ENCODE results near the gene ANTXR1. TPM values are rescaled to one million over a fixed set of nuclear protein-coding genes. Genes with fewer than 3 reads are reported as not detected.

The ANTXR1 gene
- polyA plus RNA-seq, 6 donors from 2014 or later: not detected

- no peak for ATAC-seq (ENCODE audit: low read depth in 2 of 2)
- H3K36me3 Mint-ChIP-seq: no peaks in the 10 kb centered on the region
- peaks cover 0 to 2% (median 0%) of the 10 kb centered on the region in 7 donors for H3K9me3 Mint-ChIP-seq
Observed at GRCh38 chr2:69054431-69054830, 41.5 kb downstream of the ANTXR1 start.

GRCh38 chr2:69055688-69056470, 42.9 kb downstream of the ANTXR1 start:
- ATAC-seq (ENCODE audit: low read depth in 2 of 2) (no peak), DNase-seq (no peak)
- peaks cover 33 to 50% (median 42%) of the 10 kb centered on the region in 3 donors for H3K27me3 Mint-ChIP-seq
- H3K4me3 Mint-ChIP-seq: no peak overlapping the region
- no peak overlapping the region for H3K27ac Mint-ChIP-seq
- no peaks in the 10 kb centered on the region for H3K4me1 Mint-ChIP-seq
- no peaks in the 10 kb centered on the region for H3K36me3 Mint-ChIP-seq
- peaks cover 0 to 2% (median 0%) of the 10 kb centered on the region in 7 donors for H3K9me3 Mint-ChIP-seq

More at GRCh38 chr2:69054431-69054830, 41.5 kb downstream of the ANTXR1 start:
- no peak for DNase-seq
- Mint-ChIP-seq H3K27ac (no peak overlapping the region), H3K4me3 (no peak overlapping the region), H3K4me1 (no peaks in the 10 kb centered on the region), H3K27me3 (peaks cover 25 to 43% (median 35%) of the 10 kb centered on the region in 3 donors)

GRCh38 chr2:69057660-69058059, 44.7 kb downstream of the ANTXR1 start:
- H3K27me3 Mint-ChIP-seq: peaks cover 45 to 60% (median 50%) of the 10 kb centered on the region in 3 donors
- no peaks in the 10 kb centered on the region for H3K36me3 Mint-ChIP-seq
- no peak overlapping the region for H3K27ac Mint-ChIP-seq
- ATAC-seq (ENCODE audit: low read depth in 2 of 2): no peak
- DNase-seq: no peak
- no peak overlapping the region for H3K4me3 Mint-ChIP-seq
- H3K9me3 Mint-ChIP-seq: peaks cover 0 to 10% (median 2%) of the 10 kb centered on the region in 7 donors
- no peaks in the 10 kb centered on the region for H3K4me1 Mint-ChIP-seq

- Mint-ChIP-seq H3K9me3 (peaks cover 0 to 30% (median 4%) of the 10 kb centered on the region in 7 donors), H3K4me1 (no peaks in the 10 kb centered on the region), H3K27ac (no peak overlapping the region), H3K27me3 (peaks cover 37 to 51% (median 46%) of the 10 kb centered on the region in 3 donors), H3K36me3 (no peaks in the 10 kb centered on the region), H3K4me3 (no peak overlapping the region)
- no peak for ATAC-seq (ENCODE audit: low read depth in 2 of 2)
- DNase-seq: no peak
Observed at GRCh38 chr2:69059731-69060290, 46.8 kb downstream of the ANTXR1 start.

GRCh38 chr2:69060938-69061501, 48.0 kb downstream of the ANTXR1 start:
- Mint-ChIP-seq H3K4me1 (no peaks in the 10 kb centered on the region), H3K27ac (no peak overlapping the region), H3K4me3 (no peak overlapping the region), H3K27me3 (peaks cover 38 to 55% (median 41%) of the 10 kb centered on the region in 3 donors), H3K36me3 (no peaks in the 10 kb centered on the region), H3K9me3 (peaks cover 0 to 31% (median 4%) of the 10 kb centered on the region in 7 donors)
- no peak for DNase-seq
- ATAC-seq (ENCODE audit: low read depth in 2 of 2): no peak

DNA sequence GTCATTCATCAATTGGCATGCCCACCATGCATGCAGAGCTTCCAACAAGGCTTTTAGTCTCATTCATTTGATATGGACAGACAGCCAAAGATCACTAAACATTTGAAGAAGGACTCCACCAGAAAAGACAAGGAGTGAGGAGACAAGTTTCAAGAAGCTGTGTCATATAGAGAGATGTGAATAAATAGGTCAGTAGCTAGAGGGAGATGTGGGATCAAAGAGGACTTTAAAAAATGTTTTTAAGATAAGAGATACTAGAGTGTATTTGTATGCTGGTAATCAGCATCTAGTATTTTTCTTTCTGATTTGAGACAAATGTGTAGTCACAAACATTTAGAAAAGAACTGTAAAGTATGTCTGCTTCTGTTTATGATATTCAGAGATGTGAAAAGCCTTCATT, 48.5 kb downstream of the ANTXR1 start:
- DNase-seq (no peak), ATAC-seq (ENCODE audit: low read depth in 2 of 2) (no peak)
- Mint-ChIP-seq H3K27me3 (peaks cover 36 to 57% (median 38%) of the 10 kb centered on the region in 3 donors), H3K27ac (no peak overlapping the region), H3K9me3 (peaks cover 0 to 31% (median 4%) of the 10 kb centered on the region in 7 donors), H3K36me3 (no peaks in the 10 kb centered on the region), H3K4me1 (no peaks in the 10 kb centered on the region), H3K4me3 (no peak overlapping the region)

DNA sequence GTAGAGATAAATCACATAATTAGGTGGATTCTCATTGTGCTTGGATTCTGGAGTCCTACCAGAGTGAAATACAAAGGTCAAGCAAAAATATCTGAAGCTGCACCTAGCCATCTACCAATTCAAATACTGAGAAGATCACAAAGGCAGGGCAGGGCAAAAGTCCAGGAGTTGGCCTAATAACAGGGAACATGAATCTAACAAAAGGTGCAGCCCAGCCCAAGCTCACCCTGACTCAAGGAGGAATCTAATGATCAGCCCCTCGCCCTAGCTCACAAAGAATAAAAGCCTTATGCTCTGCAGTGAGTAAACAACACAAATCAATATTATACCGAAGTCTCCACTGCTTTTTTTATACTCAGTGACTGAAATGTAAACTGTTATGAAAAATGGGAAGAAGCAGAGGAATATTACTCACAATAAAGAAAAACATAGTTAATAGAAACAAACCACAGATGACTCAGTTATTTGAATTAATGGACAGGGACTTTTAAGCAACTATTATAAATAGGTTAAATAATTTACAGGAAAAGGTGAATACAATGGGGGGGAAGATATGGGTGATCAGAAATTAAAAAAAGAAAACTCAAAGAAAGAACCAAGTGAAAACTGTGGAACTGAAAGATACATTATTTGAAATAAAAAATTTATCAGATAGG, 49.5 kb downstream of the ANTXR1 start:
- H3K27ac Mint-ChIP-seq: peak overlapping the region in 1 of 6 donors; percentile 56
- peaks cover 36 to 65% (median 37%) of the 10 kb centered on the region in 3 donors for H3K27me3 Mint-ChIP-seq
- H3K9me3 Mint-ChIP-seq: peaks cover 0 to 31% (median 4%) of the 10 kb centered on the region in 7 donors
- H3K4me3 Mint-ChIP-seq: no peak overlapping the region
- H3K4me1 Mint-ChIP-seq: no peaks in the 10 kb centered on the region
- ATAC-seq (ENCODE audit: low read depth in 2 of 2): no peak
- no peaks in the 10 kb centered on the region for H3K36me3 Mint-ChIP-seq
- no peak for DNase-seq

DNA sequence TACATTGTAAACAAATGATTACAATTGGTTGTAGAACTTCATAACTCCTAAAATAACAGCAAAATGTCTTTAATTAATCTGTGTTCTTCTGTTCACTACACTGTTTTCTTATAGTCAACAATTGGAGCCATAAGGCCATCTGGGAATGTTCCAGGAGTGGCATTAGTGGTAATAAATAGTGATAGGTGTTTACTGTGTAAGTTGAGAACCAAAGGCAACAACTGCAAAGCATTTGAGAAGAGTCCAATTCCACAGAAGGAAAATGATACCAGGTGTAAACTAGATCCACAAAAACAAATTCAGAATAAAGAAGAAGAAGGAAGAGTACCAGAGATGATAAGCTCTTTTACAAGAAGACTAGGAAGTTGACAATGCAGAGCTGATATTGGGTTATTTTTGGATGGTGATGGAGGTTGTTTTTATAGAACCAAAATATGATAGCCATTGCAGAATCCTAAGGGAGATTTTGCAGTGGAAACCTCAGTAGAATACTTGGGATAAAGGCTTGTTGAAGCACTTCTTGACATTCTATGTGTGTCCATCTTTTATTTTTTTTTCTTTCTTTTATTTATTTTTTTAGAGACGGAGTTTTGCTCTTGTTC, 52.9 kb downstream of the ANTXR1 start:
- Mint-ChIP-seq H3K9me3 (peaks cover 0 to 31% (median 5%) of the 10 kb centered on the region in 7 donors), H3K27ac (no peak overlapping the region), H3K36me3 (no peaks in the 10 kb centered on the region), H3K4me3 (no peak overlapping the region), H3K4me1 (no peaks in the 10 kb centered on the region), H3K27me3 (peaks cover 19 to 42% (median 32%) of the 10 kb centered on the region in 3 donors)
- DNase-seq: no peak
- no peak for ATAC-seq (ENCODE audit: low read depth in 2 of 2)

DNA sequence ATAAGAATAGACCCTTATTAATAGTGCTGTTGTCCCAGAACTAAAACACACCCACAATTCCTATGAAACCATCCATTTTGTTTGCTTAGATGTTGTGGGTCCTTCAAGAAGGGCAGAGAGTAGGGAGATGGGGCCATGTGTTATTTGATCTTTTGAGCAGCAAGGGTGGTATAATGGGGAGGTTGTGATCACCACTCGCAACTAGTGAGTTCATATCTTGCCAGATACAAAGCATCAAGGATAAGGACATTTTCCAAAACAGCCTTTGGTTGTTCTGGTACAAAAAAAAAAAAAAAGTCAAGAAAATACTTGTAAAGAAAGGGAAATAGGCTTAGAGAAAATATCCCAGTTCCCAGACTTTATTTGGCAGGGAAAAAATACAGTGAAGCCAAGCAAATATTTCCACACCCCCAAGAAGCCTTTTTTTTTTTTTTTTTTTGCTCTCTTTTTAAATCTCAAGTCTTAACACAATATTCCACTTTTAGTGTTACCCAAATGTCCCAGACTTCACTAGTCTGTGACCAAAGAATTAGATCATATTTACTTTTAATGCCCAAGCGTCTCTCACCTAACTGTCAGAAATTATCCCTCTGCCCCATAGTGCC, 54.1 kb downstream of the ANTXR1 start:
- Mint-ChIP-seq H3K4me3 (no peak overlapping the region), H3K27ac (no peak overlapping the region), H3K9me3 (peaks cover 0 to 26% (median 5%) of the 10 kb centered on the region in 7 donors), H3K4me1 (no peaks in the 10 kb centered on the region), H3K36me3 (no peaks in the 10 kb centered on the region), H3K27me3 (peaks cover 6 to 30% (median 22%) of the 10 kb centered on the region in 3 donors)
- ATAC-seq (ENCODE audit: low read depth in 2 of 2) (no peak), DNase-seq (no peak)

GRCh38 chr2:69067866-69068265, 54.9 kb downstream of the ANTXR1 start:
- H3K27me3 Mint-ChIP-seq: peaks cover 5 to 29% (median 17%) of the 10 kb centered on the region in 3 donors
- no peaks in the 10 kb centered on the region for H3K4me1 Mint-ChIP-seq
- H3K4me3 Mint-ChIP-seq: no peak overlapping the region
- no peak overlapping the region for H3K27ac Mint-ChIP-seq
- peaks cover 0 to 19% (median 5%) of the 10 kb centered on the region in 7 donors for H3K9me3 Mint-ChIP-seq
- no peak for ATAC-seq (ENCODE audit: low read depth in 2 of 2)
- no peaks in the 10 kb centered on the region for H3K36me3 Mint-ChIP-seq
- no peak for DNase-seq

- H3K9me3 Mint-ChIP-seq: peaks cover 0 to 3% (median 0%) of the 10 kb centered on the region in 7 donors
- no peak overlapping the region for H3K27ac Mint-ChIP-seq
- peaks cover 5 to 24% (median 17%) of the 10 kb centered on the region in 3 donors for H3K27me3 Mint-ChIP-seq
- no peaks in the 10 kb centered on the region for H3K36me3 Mint-ChIP-seq
- H3K4me3 Mint-ChIP-seq: no peak overlapping the region
- no peak for ATAC-seq (ENCODE audit: low read depth in 2 of 2)
- DNase-seq: no peak
- no peaks in the 10 kb centered on the region for H3K4me1 Mint-ChIP-seq
Observed at GRCh38 chr2:69070969-69071368, 58.0 kb downstream of the ANTXR1 start.

- Mint-ChIP-seq H3K27ac (no peak overlapping the region), H3K27me3 (peaks cover 0 to 17% (median 7%) of the 10 kb centered on the region in 3 donors), H3K36me3 (no peaks in the 10 kb centered on the region), H3K4me3 (no peak overlapping the region), H3K4me1 (no peaks in the 10 kb centered on the region), H3K9me3 (no peaks in the 10 kb centered on the region)
- DNase-seq (no peak), ATAC-seq (ENCODE audit: low read depth in 2 of 2) (no peak)
Observed at GRCh38 chr2:69073928-69074570, 61.1 kb downstream of the ANTXR1 start.

Measured in naive B cell (primary cell).